ENCODE measurements around the gene SULT1C2.

DNA sequence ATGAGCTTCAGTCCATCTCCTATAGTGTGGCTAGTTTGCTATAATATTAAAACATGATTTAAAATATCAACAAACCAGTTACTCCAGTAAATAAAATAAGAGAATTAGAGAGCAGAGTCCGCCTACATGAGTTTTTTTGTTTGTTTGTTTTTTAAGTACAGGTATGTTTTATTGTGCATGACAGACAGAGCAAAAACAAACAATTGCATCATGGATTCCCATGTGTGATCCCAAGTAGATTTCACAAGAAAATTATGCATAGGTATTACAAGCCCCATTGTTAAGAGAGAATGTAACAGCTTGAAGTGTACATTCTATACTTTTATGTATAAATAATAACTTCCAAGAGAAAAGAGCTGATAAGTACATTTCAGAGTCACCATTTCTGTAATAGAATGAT, 27.9 kb upstream of the SULT1C2 start:
- TF ChIP-seq POLR2A (IDR thresholded peaks at IDR 0.05; ENCODE audit: borderline replicate concordance, extremely low read depth, insufficient read depth, insufficient read length) (no peak), POLR2AphosphoS5 (IDR thresholded peaks at IDR 0.05; ENCODE audit: low read depth, low read length) (no peak), EGR1 (IDR thresholded peaks at IDR 0.05; ENCODE audit: low read depth) (no peak), EZH2 (IDR thresholded peaks at IDR 0.05) (no peak), EZH2phosphoT487 (IDR thresholded peaks at IDR 0.05; ENCODE audit: borderline replicate concordance) (no peak), SIN3A (IDR thresholded peaks at IDR 0.05; ENCODE audit: low read depth) (no peak)
- TF ChIP-seq, protein P1, sequence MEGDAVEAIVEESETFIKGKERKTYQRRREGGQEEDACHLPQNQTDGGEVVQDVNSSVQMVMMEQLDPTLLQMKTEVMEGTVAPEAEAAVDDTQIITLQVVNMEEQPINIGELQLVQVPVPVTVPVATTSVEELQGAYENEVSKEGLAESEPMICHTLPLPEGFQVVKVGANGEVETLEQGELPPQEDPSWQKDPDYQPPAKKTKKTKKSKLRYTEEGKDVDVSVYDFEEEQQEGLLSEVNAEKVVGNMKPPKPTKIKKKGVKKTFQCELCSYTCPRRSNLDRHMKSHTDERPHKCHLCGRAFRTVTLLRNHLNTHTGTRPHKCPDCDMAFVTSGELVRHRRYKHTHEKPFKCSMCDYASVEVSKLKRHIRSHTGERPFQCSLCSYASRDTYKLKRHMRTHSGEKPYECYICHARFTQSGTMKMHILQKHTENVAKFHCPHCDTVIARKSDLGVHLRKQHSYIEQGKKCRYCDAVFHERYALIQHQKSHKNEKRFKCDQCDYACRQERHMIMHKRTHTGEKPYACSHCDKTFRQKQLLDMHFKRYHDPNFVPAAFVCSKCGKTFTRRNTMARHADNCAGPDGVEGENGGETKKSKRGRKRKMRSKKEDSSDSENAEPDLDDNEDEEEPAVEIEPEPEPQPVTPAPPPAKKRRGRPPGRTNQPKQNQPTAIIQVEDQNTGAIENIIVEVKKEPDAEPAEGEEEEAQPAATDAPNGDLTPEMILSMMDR (IDR thresholded peaks at IDR 0.05 in 2 of 3, conservative IDR thresholded peaks at IDR 0.05 in 1 of 3; ENCODE audit: borderline replicate concordance in 1 of 3, insufficient read depth in 1 of 3, low read depth in 2 of 3, low read length in 2 of 3): no peak
- TF ChIP-seq, protein P2, sequence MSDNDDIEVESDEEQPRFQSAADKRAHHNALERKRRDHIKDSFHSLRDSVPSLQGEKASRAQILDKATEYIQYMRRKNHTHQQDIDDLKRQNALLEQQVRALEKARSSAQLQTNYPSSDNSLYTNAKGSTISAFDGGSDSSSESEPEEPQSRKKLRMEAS (IDR thresholded peaks at IDR 0.05): no peak
